Panc1 (cell line): ENCODE data around the gene EFNA2. TPM values are rescaled to one million over a fixed set of nuclear protein-coding genes. Genes with fewer than 3 reads are reported as not detected.

ENCODE experiments used
- ATAC-seq: fragments of 200-7000 bp; cut with Tn5 transposase; 2 replicates; pipeline ENCODE4 v1.9.1; 2020; ENCODE audit warnings: mild to moderate bottlenecking, moderate library complexity
- BruUV-seq: library from RNA; stranded (reverse); fragments of 400-500 nt; replicated peaks from 2 replicates; lab custom pipeline; 2021; lab: Mats Ljungman, UMichigan
- CTCF ChIA-PET: fragments of 300-600 bp; sonication (Branson Sonifier 250); formaldehyde crosslinking; loops from one replicate; lab custom pipeline; 2022; ENCODE audit warnings: antibody characterized with exemption; lab: Charles Lee
- POLR2A ChIA-PET: fragments of 300-600 bp; sonication (Branson Sonifier 250); formaldehyde crosslinking; loops from one replicate; lab custom pipeline; 2022; ENCODE audit warnings: antibody characterized with exemption; lab: Charles Lee
- DNase-seq: peaks from one replicate; pipeline ENCODE4 v3.0.0-alpha.2; 2010; ENCODE audit warnings: low read depth, low spot score
- H3K27ac ChIP-seq: 2 replicates; pipeline ENCODE4 v1.5.1; 2011; ENCODE audit warnings: mild to moderate bottlenecking, low read length, inconsistent platforms
- H3K27me3 ChIP-seq: fragments of 200-500 bp; sonication (Bioruptor generic); 2 replicates; pipeline ENCODE4 v1.6.0; 2014; ENCODE audit warnings: low read length, inconsistent platforms; ENCODE audit not compliant: control insufficient read depth, insufficient read depth
- H3K36me3 ChIP-seq: fragments of 200-500 bp; sonication (Bioruptor generic); 2 replicates; pipeline ENCODE4 v1.5.1; 2014; ENCODE audit warnings: inconsistent platforms, mild to moderate bottlenecking, low read length, moderate library complexity; ENCODE audit not compliant: control insufficient read depth, insufficient read depth
- H3K4me1 ChIP-seq: 2 replicates; pipeline ENCODE4 v1.5.1; 2011; ENCODE audit warnings: inconsistent platforms, mild to moderate bottlenecking, low read length, moderate library complexity; ENCODE audit not compliant: control insufficient read depth, insufficient read depth
- H3K4me3 ChIP-seq, 2 experiments: 2 replicates each; pipeline ENCODE4 v1.5.1; 2011 to 2012; ENCODE audit warnings: low read depth in 2 of 2, low read length in 2 of 2, mild to moderate bottlenecking in 2 of 2, inconsistent platforms in 1 of 2, moderate library complexity in 1 of 2
- H3K9me3 ChIP-seq: fragments of 200-500 bp; sonication (Bioruptor generic); 2 replicates; pipeline ENCODE4 v1.5.1; 2014; ENCODE audit warnings: low read depth, mild to moderate bottlenecking, inconsistent platforms, low read length, moderate library complexity; ENCODE audit not compliant: control insufficient read depth, insufficient read depth
- CTCF ChIP-seq: fragments of 450-650 bp; IDR thresholded peaks from 2 replicates; pipeline ENCODE4 v1.5.1; 2017; ENCODE audit warnings: mild to moderate bottlenecking
- POLR2AphosphoS5 ChIP-seq: IDR thresholded peaks from 2 replicates; pipeline ENCODE4 v1.6.1; 2012; ENCODE audit warnings: mild to moderate bottlenecking, low read depth, low read length, moderate library complexity
- SIN3A ChIP-seq: IDR thresholded peaks from 2 replicates; pipeline ENCODE4 v1.6.1; 2012; ENCODE audit warnings: low read depth, mild to moderate bottlenecking, low read length, moderate library complexity, borderline replicate concordance; ENCODE audit not compliant: insufficient read depth
- TCF7L2 ChIP-seq: IDR thresholded peaks from 2 replicates; pipeline ENCODE4 v1.6.1; 2011; ENCODE audit warnings: mild to moderate bottlenecking, low read depth, low read length, inconsistent platforms
- in situ Hi-C: cut with HindIII; loops from 2 replicates; pipeline ENCODE4 v1.10.0; 2016; ENCODE audit warnings: low sequenced_read_pairs, low pct_unique_long_range_greater_than_20kb
- intact Hi-C: fragments of 100-400 bp; cut with micrococcal nuclease; formaldehyde crosslinking; loops from one replicate; pipeline ENCODE4 v1.10.0; 2022; ENCODE audit not compliant: unreplicated experiment
- total RNA-seq: library from RNA; stranded (reverse); gene quantifications from one replicate; pipeline ENCODE4 v1.2.1, GENCODE V29; 2021; ENCODE audit not compliant: unreplicated experiment
- TF ChIP-seq, protein P1 (sequence below), 2 experiments: IDR thresholded peaks; 2 replicates each; pipeline ENCODE4 v1.6.1; 2011 to 2012; ENCODE audit warnings: low read depth in 2 of 2, control low read depth in 1 of 2, low read length in 1 of 2, mild to moderate bottlenecking in 1 of 2, moderate library complexity in 1 of 2; ENCODE audit not compliant: insufficient read depth in 1 of 2

EFNA2 gene
- total RNA-seq, 1 experiment from 2014 or later: 7.8 TPM

DNA sequence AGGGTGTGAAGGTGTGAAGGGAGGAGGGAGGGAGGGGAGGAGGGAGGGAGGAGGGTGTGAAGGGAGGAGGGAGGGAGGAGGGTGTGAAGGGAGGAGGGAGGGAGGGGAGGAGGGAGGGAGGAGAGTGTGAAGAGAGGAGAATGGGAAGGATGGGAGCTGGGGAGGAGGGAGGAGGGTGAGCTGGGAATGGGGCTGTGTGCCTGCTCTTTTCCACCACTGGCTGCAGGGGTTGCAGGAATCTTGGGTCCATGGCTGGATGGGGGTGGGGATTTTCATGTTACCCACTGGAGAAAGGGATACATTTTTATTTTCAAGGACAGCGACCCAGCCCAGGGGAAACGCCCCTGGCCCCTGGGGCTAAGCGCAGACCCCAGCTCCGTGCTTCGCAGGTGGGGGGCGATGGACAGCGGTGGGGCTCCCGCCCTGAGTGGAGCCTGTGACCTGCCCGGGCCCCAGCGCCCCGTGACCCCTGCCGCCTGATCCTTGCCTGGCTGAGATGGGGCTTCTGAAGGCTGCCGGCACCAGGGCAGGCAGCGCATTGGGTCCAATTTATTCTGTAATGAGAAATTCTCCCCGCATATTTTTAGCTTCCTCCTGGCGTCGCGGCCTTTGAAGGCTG lies 3.0 kb upstream of the EFNA2 start:
- Histone ChIP-seq H3K36me3 (no peaks in the 10 kb centered on the region), H3K4me3 (no peak overlapping the region), H3K9me3 (no peaks in the 10 kb centered on the region), H3K27me3 (no peaks in the 10 kb centered on the region), H3K4me1 (peaks cover 2% of the 10 kb centered on the region), H3K27ac (no peak overlapping the region)
- CTCF ChIA-PET: interaction anchor here (0.6 kb wide), 1 partner anchor 31 kb away, joined by 15 read pairs; no protein-coding TSS in a partner anchor
- BruUV-seq: no TSS peak
- intact Hi-C loops (no loop called here), in situ Hi-C loops (no loop called here)
- no peak for DNase-seq
- ATAC-seq: no peak
- POLR2A ChIA-PET: no interaction called here
- TF ChIP-seq TCF7L2 (no peak), POLR2AphosphoS5 (no peak), SIN3A (no peak), CTCF (no peak)
- TF ChIP-seq, protein P1, sequence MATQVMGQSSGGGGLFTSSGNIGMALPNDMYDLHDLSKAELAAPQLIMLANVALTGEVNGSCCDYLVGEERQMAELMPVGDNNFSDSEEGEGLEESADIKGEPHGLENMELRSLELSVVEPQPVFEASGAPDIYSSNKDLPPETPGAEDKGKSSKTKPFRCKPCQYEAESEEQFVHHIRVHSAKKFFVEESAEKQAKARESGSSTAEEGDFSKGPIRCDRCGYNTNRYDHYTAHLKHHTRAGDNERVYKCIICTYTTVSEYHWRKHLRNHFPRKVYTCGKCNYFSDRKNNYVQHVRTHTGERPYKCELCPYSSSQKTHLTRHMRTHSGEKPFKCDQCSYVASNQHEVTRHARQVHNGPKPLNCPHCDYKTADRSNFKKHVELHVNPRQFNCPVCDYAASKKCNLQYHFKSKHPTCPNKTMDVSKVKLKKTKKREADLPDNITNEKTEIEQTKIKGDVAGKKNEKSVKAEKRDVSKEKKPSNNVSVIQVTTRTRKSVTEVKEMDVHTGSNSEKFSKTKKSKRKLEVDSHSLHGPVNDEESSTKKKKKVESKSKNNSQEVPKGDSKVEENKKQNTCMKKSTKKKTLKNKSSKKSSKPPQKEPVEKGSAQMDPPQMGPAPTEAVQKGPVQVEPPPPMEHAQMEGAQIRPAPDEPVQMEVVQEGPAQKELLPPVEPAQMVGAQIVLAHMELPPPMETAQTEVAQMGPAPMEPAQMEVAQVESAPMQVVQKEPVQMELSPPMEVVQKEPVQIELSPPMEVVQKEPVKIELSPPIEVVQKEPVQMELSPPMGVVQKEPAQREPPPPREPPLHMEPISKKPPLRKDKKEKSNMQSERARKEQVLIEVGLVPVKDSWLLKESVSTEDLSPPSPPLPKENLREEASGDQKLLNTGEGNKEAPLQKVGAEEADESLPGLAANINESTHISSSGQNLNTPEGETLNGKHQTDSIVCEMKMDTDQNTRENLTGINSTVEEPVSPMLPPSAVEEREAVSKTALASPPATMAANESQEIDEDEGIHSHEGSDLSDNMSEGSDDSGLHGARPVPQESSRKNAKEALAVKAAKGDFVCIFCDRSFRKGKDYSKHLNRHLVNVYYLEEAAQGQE (IDR thresholded peaks at IDR 0.05; ENCODE audit: insufficient read depth in 1 of 2, low read depth in 2 of 2, low read length in 1 of 2): no peak

GRCh38 chr19:1283207-1283916 lies 2.3 kb upstream of the EFNA2 start:
- H3K27me3 ChIP-seq: no peaks in the 10 kb centered on the region
- ChIA-PET POLR2A (no interaction called here), CTCF (interaction anchor here (0.6 kb wide), 1 partner anchor 30 kb away, joined by 15 read pairs; no protein-coding TSS in a partner anchor)
- TF ChIP-seq SIN3A: no peak
- TF ChIP-seq TCF7L2: no peak
- TF ChIP-seq, protein P1 (IDR thresholded peaks at IDR 0.05; ENCODE audit: insufficient read depth in 1 of 2, low read depth in 2 of 2, low read length in 1 of 2): no peak
- H3K36me3 ChIP-seq: no peaks in the 10 kb centered on the region
- intact Hi-C loops (no loop called here), in situ Hi-C loops (no loop called here)
- no peak overlapping the region for H3K4me3 ChIP-seq
- ATAC-seq (no peak), DNase-seq (no peak)
- no peaks in the 10 kb centered on the region for H3K9me3 ChIP-seq
- H3K27ac ChIP-seq: no peak overlapping the region
- BruUV-seq: no TSS peak
- H3K4me1 ChIP-seq: peaks cover 7% of the 10 kb centered on the region
